Ishikawa (cell line): ENCODE measurements around the gene ADK.

ENCODE experiments used
- CEBPB ChIP-seq: IDR thresholded peaks from 2 replicates; pipeline ENCODE4 v1.6.1; 2012
- CREB1 ChIP-seq: IDR thresholded peaks from 2 replicates; pipeline ENCODE4 v1.6.1; 2012; ENCODE audit warnings: low read depth
- EGR1 ChIP-seq: IDR thresholded peaks from 2 replicates; pipeline ENCODE4 v1.6.1; 2012
- EP300 ChIP-seq: IDR thresholded peaks from 2 replicates; pipeline ENCODE4 v1.6.1; 2012; ENCODE audit warnings: borderline replicate concordance
- FOXM1 ChIP-seq: IDR thresholded peaks from 2 replicates; pipeline ENCODE4 v1.6.1; 2012; ENCODE audit warnings: low read depth, borderline replicate concordance
- NFIC ChIP-seq: IDR thresholded peaks from 2 replicates; pipeline ENCODE4 v1.6.1; 2012
- RAD21 ChIP-seq: IDR thresholded peaks from 2 replicates; pipeline ENCODE4 v1.6.1; 2012; ENCODE audit warnings: low read depth
- REST ChIP-seq: IDR thresholded peaks from 2 replicates; pipeline ENCODE4 v1.6.1; 2012; ENCODE audit warnings: low read depth, mild to moderate bottlenecking
- TAF1 ChIP-seq: IDR thresholded peaks from 2 replicates; pipeline ENCODE4 v1.6.1; 2012; ENCODE audit warnings: low read depth, mild to moderate bottlenecking
- TCF12 ChIP-seq: IDR thresholded peaks from 2 replicates; pipeline ENCODE4 v1.6.1; 2012; ENCODE audit warnings: low read depth
- TEAD4 ChIP-seq: IDR thresholded peaks from 2 replicates; pipeline ENCODE4 v1.6.1; 2012
- YY1 ChIP-seq: IDR thresholded peaks from 2 replicates; pipeline ENCODE4 v1.6.1; 2012; ENCODE audit warnings: low read depth
- ZBTB7A ChIP-seq: IDR thresholded peaks from 2 replicates; pipeline ENCODE4 v1.6.1; 2012; ENCODE audit warnings: low read depth
- TF ChIP-seq, protein P1 (sequence below): IDR thresholded peaks from 2 replicates; pipeline ENCODE4 v1.6.1; 2012
- TF ChIP-seq, protein P2 (sequence below): IDR thresholded peaks from 2 replicates; pipeline ENCODE4 v1.6.1; 2012

The ADK gene

GRCh38 chr10:74650613-74651012, 499.6 kb downstream of the ADK start:
- TF ChIP-seq RAD21 (no peak), TEAD4 (no peak), CREB1 (no peak), TCF12 (no peak), ZBTB7A (no peak)

DNA sequence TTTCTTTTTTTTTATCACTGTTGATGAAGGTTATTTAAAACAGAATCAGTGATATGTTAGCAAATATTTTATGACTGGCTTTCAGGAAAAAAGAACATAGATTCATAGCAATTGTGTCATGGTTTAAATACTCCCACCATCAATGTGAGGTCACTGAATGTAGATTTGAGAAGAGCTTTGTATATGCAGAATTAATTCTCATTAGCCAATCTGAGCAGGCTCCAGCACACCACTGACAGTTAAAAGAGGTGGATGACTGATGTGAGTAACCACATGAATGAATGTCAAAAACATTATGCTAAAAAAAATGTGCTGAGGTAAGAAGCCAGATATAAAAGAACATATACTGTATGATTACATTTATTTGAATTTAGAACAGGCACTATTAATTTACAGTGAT, 500.5 kb downstream of the ADK start:
- no peak for TF ChIP-seq NFIC
- TF ChIP-seq EGR1: no peak
- TF ChIP-seq REST: no peak
- no peak for TF ChIP-seq CREB1

DNA sequence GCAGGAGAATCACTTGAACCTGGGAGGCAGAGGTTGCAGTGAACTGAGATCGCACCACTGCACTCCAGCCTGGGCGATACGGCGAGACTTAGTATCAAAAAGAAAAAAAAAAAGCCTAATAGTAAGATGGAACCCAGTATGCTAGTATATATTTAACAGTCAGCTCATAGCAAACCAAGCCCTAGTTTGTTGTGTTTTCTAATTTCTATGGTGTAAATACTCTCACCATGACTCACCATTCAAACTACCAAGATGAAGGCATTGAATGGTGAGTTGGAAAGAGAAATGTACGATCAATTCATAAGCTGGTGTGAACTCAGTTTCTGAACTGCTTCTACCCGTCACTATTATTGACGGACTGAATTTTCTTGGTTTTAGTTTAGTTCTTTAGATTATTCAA, 501.6 kb downstream of the ADK start:
- no peak for TF ChIP-seq EGR1
- TF ChIP-seq TEAD4: no peak
- TF ChIP-seq, protein P1, sequence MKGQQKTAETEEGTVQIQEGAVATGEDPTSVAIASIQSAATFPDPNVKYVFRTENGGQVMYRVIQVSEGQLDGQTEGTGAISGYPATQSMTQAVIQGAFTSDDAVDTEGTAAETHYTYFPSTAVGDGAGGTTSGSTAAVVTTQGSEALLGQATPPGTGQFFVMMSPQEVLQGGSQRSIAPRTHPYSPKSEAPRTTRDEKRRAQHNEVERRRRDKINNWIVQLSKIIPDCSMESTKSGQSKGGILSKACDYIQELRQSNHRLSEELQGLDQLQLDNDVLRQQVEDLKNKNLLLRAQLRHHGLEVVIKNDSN: no peak
- no peak for TF ChIP-seq RAD21
- TF ChIP-seq CEBPB: no peak
- TF ChIP-seq REST: no peak
- no peak for TF ChIP-seq FOXM1
- TF ChIP-seq, protein P2, sequence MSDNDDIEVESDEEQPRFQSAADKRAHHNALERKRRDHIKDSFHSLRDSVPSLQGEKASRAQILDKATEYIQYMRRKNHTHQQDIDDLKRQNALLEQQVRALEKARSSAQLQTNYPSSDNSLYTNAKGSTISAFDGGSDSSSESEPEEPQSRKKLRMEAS: no peak
- TF ChIP-seq TAF1: no peak
- TF ChIP-seq EP300: no peak
- no peak for TF ChIP-seq TCF12
- no peak for TF ChIP-seq ZBTB7A
- TF ChIP-seq NFIC: no peak
- TF ChIP-seq YY1: no peak
- TF ChIP-seq CREB1: no peak

GRCh38 chr10:74658511-74658910, 507.5 kb downstream of the ADK start:
- TF ChIP-seq TAF1 (no peak), TEAD4 (no peak), FOXM1 (no peak), ZBTB7A (no peak), CEBPB (no peak), REST (no peak), TCF12 (no peak), RAD21 (no peak), YY1 (no peak), EP300 (no peak), NFIC (no peak), CREB1 (no peak)
- TF ChIP-seq, protein P2: no peak
- TF ChIP-seq, protein P1: no peak

- TF ChIP-seq EGR1 (no peak), ZBTB7A (no peak)
Measured at GRCh38 chr10:74662635-74663034, 511.6 kb downstream of the ADK start.

GRCh38 chr10:74669210-74669609, 518.2 kb downstream of the ADK start:
- TF ChIP-seq REST: no peak
- no peak for TF ChIP-seq ZBTB7A
- TF ChIP-seq CREB1: no peak
- no peak for TF ChIP-seq RAD21
- TF ChIP-seq, protein P2: no peak
- TF ChIP-seq EGR1: no peak
- TF ChIP-seq, protein P1: no peak
- TF ChIP-seq CEBPB: no peak
- TF ChIP-seq EP300: no peak
- no peak for TF ChIP-seq FOXM1
- no peak for TF ChIP-seq TEAD4
- no peak for TF ChIP-seq TCF12
- no peak for TF ChIP-seq YY1
- TF ChIP-seq TAF1: no peak
- TF ChIP-seq NFIC: no peak
